Activated naive CD8-positive, alpha-beta T cell treated with anti-CD3 and anti-CD28 coated beads for 36 hours (primary cell): Measurements from ENCODE around the gene NEUROD6. TPM values are rescaled to one million over a fixed set of nuclear protein-coding genes. Genes with fewer than 3 reads are reported as not detected.
A peak's percentile ranks its signal among the peaks of the same experiment; 100 is the strongest.

Experiments
- DNase-seq: peaks from one replicate; pipeline ENCODE4 v3.0.0; 2021
- H3K27ac Mint-ChIP-seq: one replicate; pipeline ENCODE4 v1.8.0; 2022; ENCODE audit warnings: mild to moderate bottlenecking, moderate library complexity, mixed read lengths
- H3K27me3 Mint-ChIP-seq: one replicate; pipeline ENCODE4 v1.8.0; 2022; ENCODE audit warnings: mild to moderate bottlenecking, mixed read lengths
- H3K36me3 Mint-ChIP-seq: one replicate; pipeline ENCODE4 v1.8.0; 2021; ENCODE audit warnings: mild to moderate bottlenecking, mixed read lengths
- H3K4me1 Mint-ChIP-seq: one replicate; pipeline ENCODE4 v1.8.0; 2021; ENCODE audit warnings: mixed read lengths
- H3K4me3 Mint-ChIP-seq: one replicate; pipeline ENCODE4 v1.8.0; 2022; ENCODE audit warnings: mild to moderate bottlenecking, moderate library complexity, mixed read lengths
- H3K9me3 Mint-ChIP-seq: one replicate; pipeline ENCODE4 v1.8.0; 2022; ENCODE audit warnings: mixed read lengths
- total RNA-seq, 2 experiments: library from RNA; stranded (reverse); gene quantifications; one replicate each; pipeline ENCODE4 v1.2.3, GENCODE V29; 2021

NEUROD6 gene
- total RNA-seq = not detected

DNA sequence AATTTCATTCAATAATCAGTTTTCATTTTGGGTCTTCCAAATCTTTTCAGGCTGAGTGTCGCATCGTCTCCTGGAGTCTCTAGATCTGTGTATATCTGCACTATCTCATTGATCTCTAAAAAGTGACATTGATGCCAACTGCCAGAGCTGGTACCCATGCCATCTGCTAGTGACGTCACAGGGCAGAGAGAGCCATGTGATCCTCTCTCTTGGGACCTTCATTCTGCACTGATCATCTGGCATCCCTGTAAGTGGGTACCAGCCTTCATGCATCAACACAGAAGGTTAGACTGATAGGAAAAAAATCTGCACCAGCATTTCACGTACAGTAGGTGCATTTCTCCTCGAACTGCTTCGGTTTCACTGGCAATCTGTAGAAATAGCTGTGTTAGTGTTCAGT, at the start of gene NEUROD6:
Gene NEUROD6, minus strand, starts transcription at position 124 of the 400 bp plus-strand sequence. CDS start 1,458 bp downstream, outside the sequence.
- Mint-ChIP-seq H3K27ac (no peak within 1 kb of the TSS), H3K36me3 (no peaks in the 10 kb centered on the region), H3K9me3 (no peaks in the 10 kb centered on the region), H3K4me3 (no peak within 1 kb of the TSS), H3K4me1 (no peaks in the 10 kb centered on the region), H3K27me3 (peaks cover 31% of the 10 kb centered on the region)
- DNase-seq = no peak

DNA sequence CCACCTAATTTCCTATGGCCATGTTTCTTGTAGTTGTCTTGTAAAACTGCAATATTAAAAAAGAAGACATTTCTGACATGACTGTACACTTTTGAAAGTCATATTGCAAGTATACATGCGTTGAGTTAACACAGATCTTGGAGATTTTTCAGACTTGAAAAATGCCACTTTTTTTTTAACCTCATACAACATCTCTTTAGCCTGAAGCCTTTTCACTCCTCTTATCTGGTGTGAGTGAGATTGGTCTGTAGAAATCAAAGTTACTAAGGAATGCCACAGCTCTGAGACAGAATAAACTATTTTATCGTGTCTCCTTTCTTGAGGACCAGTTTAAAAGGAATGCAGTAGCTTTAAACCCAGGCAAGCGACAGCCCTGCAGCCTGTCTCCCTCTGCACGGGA, 43.9 kb upstream of the NEUROD6 start:
- H3K4me1 Mint-ChIP-seq = no peaks in the 10 kb centered on the region

DNA sequence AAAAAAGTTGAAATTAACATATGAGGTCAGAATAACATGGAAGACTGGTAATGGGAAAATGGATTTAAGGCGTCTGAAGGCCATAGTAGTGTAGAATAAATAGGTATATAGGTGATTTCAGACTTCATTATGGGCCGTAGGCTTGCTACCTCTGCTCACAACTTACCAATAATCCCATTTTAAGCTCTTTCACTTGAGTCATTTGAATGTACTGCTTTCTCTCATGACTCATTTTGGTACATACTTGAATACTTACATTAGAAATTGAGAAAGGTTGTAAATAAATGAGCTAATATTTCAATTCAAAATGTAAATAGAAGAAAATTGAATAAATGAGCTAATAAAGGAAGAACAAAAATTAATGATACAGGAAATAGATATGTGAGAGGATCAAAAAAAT, 42.2 kb upstream of the NEUROD6 start:
- Mint-ChIP-seq H3K27me3 (no peaks in the 10 kb centered on the region), H3K9me3 (peaks cover 2% of the 10 kb centered on the region), H3K27ac (no peak overlapping the region), H3K36me3 (no peaks in the 10 kb centered on the region), H3K4me1 (no peaks in the 10 kb centered on the region), H3K4me3 (no peak overlapping the region)
- no peak for DNase-seq

More for the DNA sequence above, 43.9 kb upstream of the NEUROD6 start:
- H3K36me3 Mint-ChIP-seq = no peaks in the 10 kb centered on the region
- no peak overlapping the region for H3K27ac Mint-ChIP-seq
- DNase-seq = no peak
- no peaks in the 10 kb centered on the region for H3K27me3 Mint-ChIP-seq
- no peak overlapping the region for H3K4me3 Mint-ChIP-seq
- peaks cover 2% of the 10 kb centered on the region for H3K9me3 Mint-ChIP-seq

DNA sequence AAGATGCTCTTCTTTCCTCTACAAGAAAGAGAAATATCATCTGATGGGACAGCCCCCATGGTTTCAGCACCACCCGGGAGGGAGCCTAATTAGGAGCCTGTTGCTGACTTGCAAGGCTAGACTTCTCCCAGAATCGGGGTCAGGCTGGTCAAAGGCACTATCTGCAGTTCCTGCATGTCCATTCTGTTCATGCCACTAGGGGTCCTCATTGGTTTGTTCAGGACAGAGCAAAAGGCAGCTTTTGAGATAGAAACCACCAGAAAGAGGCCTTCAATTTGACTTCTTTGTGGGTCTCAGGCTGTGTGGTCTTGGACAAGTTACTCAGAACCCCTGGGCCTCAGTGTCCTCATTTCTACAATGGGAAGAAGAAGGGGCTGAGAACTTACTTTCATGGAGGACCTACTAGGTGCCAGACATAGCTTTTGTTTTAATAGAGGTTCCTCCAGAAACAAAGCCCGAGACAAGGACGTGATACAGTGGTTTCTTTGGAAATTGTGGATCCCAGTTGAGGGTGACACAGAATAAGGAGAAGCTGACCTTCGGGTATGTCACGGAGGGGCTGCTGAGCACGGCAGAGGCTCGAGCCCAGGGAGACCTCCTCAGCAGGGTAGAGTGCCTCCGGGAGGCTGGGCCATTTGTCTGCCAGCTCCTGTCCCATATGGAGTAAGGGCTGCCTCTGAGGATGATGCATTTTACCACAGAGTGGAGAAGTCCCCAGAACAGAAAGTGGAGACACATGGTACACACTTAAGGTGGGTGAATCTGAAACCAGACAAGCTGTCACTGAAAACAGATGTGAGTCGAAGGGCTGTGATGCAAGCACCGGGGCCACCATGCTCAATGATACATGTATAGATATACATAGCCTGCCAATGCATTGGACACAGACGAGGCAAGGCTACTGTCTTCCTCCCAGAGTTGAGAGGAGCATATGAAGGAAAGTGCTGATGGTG, 33.1 kb upstream of the NEUROD6 start:
- Mint-ChIP-seq H3K27me3 (no peaks in the 10 kb centered on the region), H3K27ac (no peak overlapping the region), H3K4me3 (no peak overlapping the region), H3K36me3 (no peaks in the 10 kb centered on the region), H3K4me1 (no peaks in the 10 kb centered on the region), H3K9me3 (no peaks in the 10 kb centered on the region)
- peak; percentile 1 for DNase-seq

DNA sequence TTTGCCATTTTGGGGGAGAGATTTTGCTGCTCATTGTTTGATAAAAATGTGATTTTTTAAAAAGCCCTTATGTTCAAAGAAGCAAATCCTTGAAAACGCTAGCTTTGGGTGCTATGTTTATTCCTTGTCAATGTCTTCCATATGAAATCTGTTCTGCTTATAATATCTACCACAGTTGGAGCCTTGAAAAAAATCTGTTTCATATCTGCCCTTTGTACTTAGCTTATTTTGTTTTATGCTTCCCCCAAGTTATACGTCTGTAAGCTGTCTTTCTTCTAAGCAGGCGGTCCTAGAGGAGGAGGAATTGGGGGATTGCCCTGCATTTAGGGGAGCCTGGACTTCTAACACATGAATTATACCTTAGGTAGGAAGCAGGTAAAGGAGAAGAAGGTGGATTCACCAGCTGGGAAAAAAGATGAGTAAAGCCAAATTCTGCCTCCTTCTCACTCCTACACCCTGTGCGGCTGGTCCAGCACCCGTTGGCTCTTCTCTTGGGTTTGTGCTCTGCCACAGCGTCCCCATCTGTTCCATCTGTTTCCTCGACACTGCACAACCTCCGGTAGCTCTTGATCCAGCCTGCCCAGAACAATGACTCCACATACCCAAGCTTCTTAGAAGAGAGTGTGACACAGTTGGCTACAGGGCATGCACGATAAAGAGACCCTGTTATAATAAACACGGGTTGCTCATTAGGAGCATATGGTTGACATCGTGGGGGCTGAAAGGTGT, 31.9 kb upstream of the NEUROD6 start:
- no peaks in the 10 kb centered on the region for H3K36me3 Mint-ChIP-seq

DNA sequence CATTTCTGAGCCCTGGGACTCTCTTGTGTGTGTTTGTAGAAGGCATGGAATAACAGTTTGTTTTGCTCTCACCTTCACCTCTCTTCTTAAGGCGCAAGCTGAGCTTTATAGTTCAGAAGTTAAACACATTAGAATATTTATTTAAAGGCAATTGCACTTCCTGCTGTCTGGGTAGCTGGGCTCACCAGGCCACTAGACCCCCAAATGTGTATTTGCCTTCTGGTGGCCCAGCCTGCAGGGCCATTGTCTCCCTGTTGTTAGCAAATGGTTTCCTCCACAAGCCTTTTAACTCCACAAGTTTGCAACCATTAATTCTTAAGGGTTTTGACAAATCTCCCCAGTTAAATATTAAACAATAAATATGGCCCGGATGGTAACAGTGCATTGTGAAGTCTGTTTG, 31.1 kb upstream of the NEUROD6 start:
- no peaks in the 10 kb centered on the region for H3K9me3 Mint-ChIP-seq
- no peak overlapping the region for H3K4me3 Mint-ChIP-seq
- H3K27ac Mint-ChIP-seq = no peak overlapping the region
- DNase-seq = no peak
- H3K36me3 Mint-ChIP-seq = no peaks in the 10 kb centered on the region
- H3K4me1 Mint-ChIP-seq = no peaks in the 10 kb centered on the region
- H3K27me3 Mint-ChIP-seq = no peaks in the 10 kb centered on the region

More for the DNA sequence above, 31.9 kb upstream of the NEUROD6 start:
- no peak overlapping the region for H3K27ac Mint-ChIP-seq
- H3K27me3 Mint-ChIP-seq = no peaks in the 10 kb centered on the region
- no peak for DNase-seq
- H3K9me3 Mint-ChIP-seq = no peaks in the 10 kb centered on the region
- H3K4me3 Mint-ChIP-seq = no peak overlapping the region
- no peaks in the 10 kb centered on the region for H3K4me1 Mint-ChIP-seq

DNA sequence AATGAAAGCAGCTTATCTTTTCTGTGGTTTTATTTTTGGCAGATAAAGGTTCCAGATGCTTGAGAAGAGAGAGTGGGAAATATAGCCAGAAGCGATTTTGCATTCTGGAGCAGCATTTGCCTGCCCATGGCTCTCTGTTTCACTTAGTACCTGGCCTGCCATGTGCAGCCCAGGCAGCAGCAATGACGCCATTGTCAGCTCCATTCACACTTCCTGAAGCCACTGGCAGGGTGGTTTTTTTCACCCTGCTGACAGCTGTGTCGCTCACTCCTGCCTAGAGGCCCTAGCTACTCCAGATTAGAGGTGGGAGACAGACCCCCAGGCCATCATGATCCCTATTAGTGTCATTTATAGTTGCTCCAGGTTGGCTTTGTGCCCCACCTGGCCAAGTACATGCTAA, 30.1 kb upstream of the NEUROD6 start:
- Mint-ChIP-seq H3K36me3 (no peaks in the 10 kb centered on the region), H3K27ac (no peak overlapping the region)
- no peak for DNase-seq

DNA sequence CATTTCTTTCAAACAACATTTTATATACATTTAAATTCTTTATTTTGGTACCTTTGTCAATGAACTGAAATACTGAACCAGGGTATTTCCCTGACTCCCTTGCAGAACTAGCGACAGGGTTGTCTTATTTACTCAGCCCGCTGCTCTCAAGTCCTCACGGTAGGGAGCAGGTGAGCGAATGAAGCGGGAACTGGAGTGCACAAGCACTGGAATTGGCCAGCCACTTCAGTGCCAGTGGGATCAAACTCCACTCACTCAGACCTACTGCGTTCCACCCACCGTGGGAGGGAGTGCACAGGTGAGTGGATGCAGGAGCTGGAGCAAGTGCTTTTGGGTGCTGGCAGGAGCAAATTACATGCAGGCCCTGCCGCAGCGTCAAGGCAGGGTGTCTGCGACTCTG, 28.1 kb upstream of the NEUROD6 start:
- Mint-ChIP-seq H3K36me3 (no peaks in the 10 kb centered on the region), H3K9me3 (no peaks in the 10 kb centered on the region), H3K4me1 (no peaks in the 10 kb centered on the region), H3K27ac (no peak overlapping the region), H3K4me3 (no peak overlapping the region), H3K27me3 (no peaks in the 10 kb centered on the region)
- no peak for DNase-seq

More for the DNA sequence above, 30.1 kb upstream of the NEUROD6 start:
- Mint-ChIP-seq H3K4me3 (no peak overlapping the region), H3K4me1 (no peaks in the 10 kb centered on the region), H3K9me3 (no peaks in the 10 kb centered on the region), H3K27me3 (no peaks in the 10 kb centered on the region)

DNA sequence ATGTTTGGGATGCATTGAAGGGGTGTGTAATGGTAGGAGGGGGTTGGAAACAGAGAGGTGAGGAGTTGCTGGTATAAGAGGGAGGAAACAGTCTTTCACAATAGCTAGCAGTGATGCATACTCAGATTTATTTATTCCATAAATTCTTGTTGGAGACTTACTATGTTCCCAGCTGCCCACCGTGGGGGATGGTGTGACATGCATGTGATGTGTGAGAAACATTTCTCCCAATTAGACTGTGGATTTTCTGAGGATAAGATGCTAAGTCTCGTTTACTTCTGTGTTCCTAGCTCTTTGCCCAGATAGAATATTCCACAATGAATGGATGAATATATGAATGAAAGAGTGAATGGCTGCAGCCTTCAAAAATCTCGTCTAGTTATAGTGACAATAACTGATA, 23.0 kb upstream of the NEUROD6 start:
- Mint-ChIP-seq H3K4me1 (no peaks in the 10 kb centered on the region), H3K27me3 (no peaks in the 10 kb centered on the region), H3K27ac (no peak overlapping the region), H3K4me3 (no peak overlapping the region), H3K36me3 (no peaks in the 10 kb centered on the region), H3K9me3 (no peaks in the 10 kb centered on the region)
- DNase-seq = no peak

DNA sequence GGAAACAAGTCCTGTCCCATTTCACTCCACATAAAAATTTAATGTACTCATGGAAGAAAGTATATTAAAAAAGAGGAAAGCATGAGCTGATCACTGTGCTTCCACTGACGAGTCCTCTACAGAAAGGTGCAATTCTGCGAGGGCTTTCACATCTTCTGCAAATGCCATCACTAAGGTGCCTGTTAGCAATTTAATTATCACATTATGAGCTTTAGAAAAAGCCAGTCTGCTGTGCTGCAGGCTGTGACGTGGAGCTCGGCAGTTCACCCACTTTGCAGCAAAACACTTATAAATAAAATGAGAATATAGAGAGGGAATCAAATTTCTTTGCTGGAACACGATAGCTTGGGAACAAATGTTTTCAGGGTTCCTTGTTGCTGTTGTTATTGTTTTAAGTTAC, 22.5 kb upstream of the NEUROD6 start:
- Mint-ChIP-seq H3K9me3 (no peaks in the 10 kb centered on the region), H3K36me3 (no peaks in the 10 kb centered on the region), H3K4me1 (no peaks in the 10 kb centered on the region), H3K27me3 (no peaks in the 10 kb centered on the region), H3K4me3 (no peak overlapping the region), H3K27ac (no peak overlapping the region)
- no peak for DNase-seq

DNA sequence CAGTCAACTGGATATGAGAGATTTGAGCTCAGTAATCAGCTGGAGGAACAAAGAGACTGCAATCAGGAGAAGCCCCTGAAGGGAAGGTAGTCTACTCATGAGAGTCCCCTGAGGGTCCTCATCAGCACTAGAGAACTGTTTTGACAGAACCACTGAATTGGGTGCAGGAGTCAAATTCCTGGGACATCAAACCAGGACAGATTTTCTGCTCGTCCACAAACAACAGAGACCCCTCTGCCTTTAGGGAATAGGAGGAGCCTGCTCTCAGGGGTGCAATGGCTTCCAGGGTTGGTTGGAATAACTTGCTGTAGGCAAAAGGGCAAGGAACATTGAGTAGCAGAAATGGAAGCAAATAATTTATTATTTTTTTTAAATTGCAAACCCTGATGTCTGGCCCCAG, 21.9 kb upstream of the NEUROD6 start:
- no peaks in the 10 kb centered on the region for H3K4me1 Mint-ChIP-seq
- no peak overlapping the region for H3K27ac Mint-ChIP-seq
- H3K4me3 Mint-ChIP-seq = no peak overlapping the region
- no peaks in the 10 kb centered on the region for H3K27me3 Mint-ChIP-seq
- H3K36me3 Mint-ChIP-seq = no peaks in the 10 kb centered on the region
- H3K9me3 Mint-ChIP-seq = no peaks in the 10 kb centered on the region
- no peak for DNase-seq

DNA sequence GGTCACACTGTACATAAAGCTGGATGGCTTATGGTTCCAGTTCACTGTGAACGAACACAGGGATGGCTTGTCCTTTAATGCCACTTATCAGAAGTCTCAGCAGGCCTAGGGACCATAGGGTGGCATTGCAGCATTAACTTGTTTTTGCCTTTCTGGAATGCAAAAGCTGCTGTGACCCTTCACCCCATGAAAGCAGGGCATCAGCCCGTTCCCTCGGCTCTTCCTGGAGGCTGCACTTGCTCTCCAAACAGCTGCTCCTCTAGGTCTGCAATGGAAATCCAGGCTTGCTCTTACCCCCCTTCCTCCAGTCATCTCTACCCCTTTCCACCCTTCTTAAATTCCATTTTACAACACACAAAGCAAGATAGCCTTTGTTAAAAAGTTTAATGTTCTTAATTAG, 17.9 kb upstream of the NEUROD6 start:
- Mint-ChIP-seq H3K4me1 (no peaks in the 10 kb centered on the region), H3K27ac (no peak overlapping the region), H3K9me3 (no peaks in the 10 kb centered on the region), H3K36me3 (no peaks in the 10 kb centered on the region), H3K27me3 (no peaks in the 10 kb centered on the region), H3K4me3 (no peak overlapping the region)
- no peak for DNase-seq

DNA sequence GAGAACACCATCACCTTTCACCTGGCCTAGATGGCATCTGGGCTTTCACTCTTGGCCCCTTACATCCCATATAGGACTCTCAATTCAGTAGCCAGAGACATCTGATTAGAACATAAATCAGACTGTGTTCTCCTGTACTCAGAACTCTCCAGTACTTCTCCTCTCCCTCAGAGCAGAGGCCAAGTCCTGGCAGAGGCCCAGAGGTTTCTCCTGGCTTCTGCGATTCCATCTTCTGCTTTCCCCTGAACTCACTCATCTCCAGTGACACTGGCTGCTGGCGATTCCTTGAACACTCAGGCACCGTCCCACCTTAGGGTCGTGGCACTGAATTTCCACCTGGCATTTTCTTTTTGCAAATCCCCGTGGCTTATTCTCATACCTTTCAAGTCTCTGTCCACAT, 4.9 kb upstream of the NEUROD6 start:
- Mint-ChIP-seq H3K4me1 (no peaks in the 10 kb centered on the region), H3K27ac (no peak overlapping the region), H3K27me3 (peaks cover 6% of the 10 kb centered on the region), H3K9me3 (no peaks in the 10 kb centered on the region), H3K36me3 (no peaks in the 10 kb centered on the region), H3K4me3 (no peak overlapping the region)
- no peak for DNase-seq

DNA sequence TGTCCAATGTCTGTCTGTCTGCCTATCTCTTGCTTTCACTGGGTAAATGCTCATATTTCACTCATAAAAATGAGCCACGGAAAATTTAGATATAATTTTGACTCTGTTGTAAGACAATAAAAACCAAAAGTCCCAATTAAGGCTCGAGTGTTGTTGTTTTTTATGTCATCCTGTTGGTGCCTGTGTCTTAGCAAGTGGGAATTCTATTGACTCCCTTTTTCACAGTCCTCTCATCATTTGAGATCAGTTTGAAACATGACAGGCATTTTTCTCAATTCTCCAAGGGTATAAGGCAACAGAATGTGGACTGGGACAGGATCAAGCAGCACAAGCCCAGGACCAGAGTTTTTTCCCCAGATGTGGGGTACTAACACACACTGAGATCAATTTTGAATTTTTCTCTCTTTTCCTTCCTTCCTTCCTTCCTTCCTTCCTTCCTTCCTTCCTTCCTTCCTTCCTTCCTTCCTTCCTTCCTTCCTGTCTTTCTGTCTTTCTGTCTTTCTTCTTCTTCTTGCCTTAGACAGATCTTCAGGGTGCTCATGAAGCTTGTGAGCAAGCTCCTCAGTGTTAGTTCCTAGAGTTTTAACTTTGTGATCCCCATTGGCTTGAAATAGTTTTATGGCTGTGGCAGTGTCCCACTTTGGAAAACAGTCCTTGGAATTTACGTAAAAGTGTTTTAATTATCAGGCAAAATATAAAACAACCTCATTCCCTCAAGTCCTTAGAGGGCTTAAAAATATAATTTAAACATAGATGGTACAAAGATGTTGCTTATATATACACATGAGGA, 3.2 kb upstream of the NEUROD6 start:
- Mint-ChIP-seq H3K4me3 (no peak overlapping the region), H3K9me3 (no peaks in the 10 kb centered on the region), H3K4me1 (no peaks in the 10 kb centered on the region), H3K27me3 (peaks cover 10% of the 10 kb centered on the region), H3K27ac (no peak overlapping the region), H3K36me3 (no peaks in the 10 kb centered on the region)
- DNase-seq = no peak

DNA sequence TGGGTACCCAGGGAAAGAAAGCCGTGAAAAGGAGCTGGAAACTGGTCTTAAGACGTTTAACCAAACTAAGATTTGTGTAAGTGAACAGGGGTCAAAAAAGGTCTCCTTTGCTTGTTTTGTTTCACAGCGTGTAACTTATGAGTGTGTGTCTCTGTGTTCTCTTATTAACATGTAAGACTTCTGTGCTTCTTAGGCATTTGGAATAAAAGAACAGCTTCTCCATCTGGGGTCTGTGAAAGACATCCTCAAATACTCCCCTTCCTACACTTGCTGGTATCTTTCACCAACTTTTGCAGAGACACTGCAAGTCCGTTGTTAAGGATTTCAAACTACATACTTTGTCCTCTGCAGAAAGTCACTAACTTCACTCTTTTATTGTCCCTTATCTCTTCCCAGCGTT, 615 bp upstream of the NEUROD6 start:
- DNase-seq = no peak
- Mint-ChIP-seq H3K27me3 (peaks cover 26% of the 10 kb centered on the region), H3K9me3 (no peaks in the 10 kb centered on the region), H3K4me1 (no peaks in the 10 kb centered on the region), H3K4me3 (no peak overlapping the region), H3K36me3 (no peaks in the 10 kb centered on the region), H3K27ac (no peak overlapping the region)
